Effector CD8-positive, alpha-beta T cell (primary cell): Measurements from ENCODE around the gene DENND1A.
"Not testable (repeated sequence)": the region's sequence is repeated elsewhere in the genome, so short reads cannot be mapped to it uniquely, and the experiment has no call there.

ENCODE experiments used
- DNase-seq: peaks from one replicate; lab custom pipeline; 2025; lab: John Stamatoyannopoulos, UW

Gene DENND1A

GRCh38 chr9:123821619-123822018 lies 108.3 kb downstream of the DENND1A start:
- DNase-seq: no peak

GRCh38 chr9:123820139-123820538 lies 109.8 kb downstream of the DENND1A start:
- no peak for DNase-seq

- no peak for DNase-seq
These were observed 113.0 kb downstream of the DENND1A start for GRCh38 chr9:123816817-123817472.

GRCh38 chr9:123815856-123816255 lies 114.1 kb downstream of the DENND1A start:
- DNase-seq: not testable (repeated sequence)

- DNase-seq: no peak
These were observed 115.4 kb downstream of the DENND1A start for GRCh38 chr9:123814496-123814895.

GRCh38 chr9:123812984-123813383 lies 116.9 kb downstream of the DENND1A start:
- DNase-seq: no peak

- DNase-seq: no peak
These were observed 122.7 kb downstream of the DENND1A start for GRCh38 chr9:123807251-123807650.

- no peak for DNase-seq
These were observed 123.1 kb downstream of the DENND1A start for GRCh38 chr9:123806829-123807228.

GRCh38 chr9:123798195-123798594 lies 131.7 kb downstream of the DENND1A start:
- no peak for DNase-seq

GRCh38 chr9:123796618-123797484 lies 133.1 kb downstream of the DENND1A start:
- no peak for DNase-seq

- no peak for DNase-seq
These were observed 133.8 kb downstream of the DENND1A start for GRCh38 chr9:123796094-123796493.

GRCh38 chr9:123795336-123795735 lies 134.6 kb downstream of the DENND1A start:
- DNase-seq: no peak

- no peak for DNase-seq
These were observed 137.4 kb downstream of the DENND1A start for GRCh38 chr9:123792501-123792900.

GRCh38 chr9:123789554-123790292 lies 140.2 kb downstream of the DENND1A start:
- no peak for DNase-seq

- no peak for DNase-seq
These were observed 142.5 kb downstream of the DENND1A start for GRCh38 chr9:123787416-123787815.

GRCh38 chr9:123784518-123784917 lies 145.4 kb downstream of the DENND1A start:
- DNase-seq: no peak

GRCh38 chr9:123778232-123778902 lies 151.6 kb downstream of the DENND1A start:
- DNase-seq: no peak

- no peak for DNase-seq
These were observed 153.0 kb downstream of the DENND1A start for GRCh38 chr9:123776708-123777537.

GRCh38 chr9:123775289-123776284 lies 154.3 kb downstream of the DENND1A start:
- no peak for DNase-seq

- DNase-seq: no peak
These were observed 156.1 kb downstream of the DENND1A start for GRCh38 chr9:123773783-123774182.
